Inflammatory macrophage treated with lipopolysaccharide for 1 hour (primary cell): ENCODE results near the gene GGCX.
A peak's percentile ranks its signal among the peaks of the same experiment; 100 is the strongest.
"Not testable (repeated sequence)": the region's sequence is repeated elsewhere in the genome, so short reads cannot be mapped to it uniquely, and the experiment has no call there.

Source experiments
- DNase-seq, 2 donors: peaks; one replicate each; pipeline ENCODE4 v3.0.0-alpha.2; 2020 to 2022

The GGCX gene

DNA sequence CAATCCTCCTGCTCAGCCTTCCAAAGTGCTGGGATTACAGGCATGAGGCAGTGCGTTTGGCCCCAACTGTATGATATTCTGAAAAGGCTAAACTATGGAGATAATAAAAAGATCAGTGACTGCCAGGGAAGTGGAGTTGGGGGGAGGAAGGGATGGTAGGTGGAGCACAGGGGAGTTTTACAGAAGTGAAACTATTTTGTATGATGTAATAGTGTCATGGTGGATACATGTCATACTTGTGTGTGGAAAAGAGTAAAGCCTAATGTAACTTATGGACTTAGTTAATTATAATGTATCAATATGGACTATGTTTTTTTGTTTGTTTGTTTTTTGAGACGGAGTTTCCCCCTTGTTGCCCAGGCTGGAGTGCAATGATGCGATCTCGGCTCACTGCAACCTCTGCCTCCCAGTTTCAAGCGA is 2.9 kb upstream of the GGCX start:
- peak; percentile 85 to 90 for DNase-seq

DNA sequence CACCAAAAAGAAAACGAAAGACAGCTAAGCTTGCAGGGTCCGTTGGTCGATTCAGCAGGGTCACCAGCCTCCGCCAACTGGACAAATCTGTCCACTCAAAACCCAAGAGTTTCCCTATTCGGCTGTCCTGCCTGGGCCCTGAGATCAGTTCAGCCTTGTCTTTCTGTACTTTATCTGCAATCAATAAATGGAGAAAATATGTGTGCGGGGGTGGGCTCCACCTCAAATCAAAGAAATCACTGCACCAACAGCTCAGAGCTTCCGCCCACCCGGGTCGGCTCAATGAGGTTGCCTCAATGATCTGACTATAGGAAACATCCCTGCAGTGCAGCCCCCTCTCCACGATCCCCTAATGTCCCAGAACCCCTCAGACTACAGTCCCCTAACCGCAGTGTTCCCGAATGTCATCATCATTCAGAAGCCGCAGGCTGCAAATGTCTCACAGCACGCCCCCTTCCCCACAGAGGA is 447 bp downstream of the GGCX start:
- no peak for DNase-seq

DNA sequence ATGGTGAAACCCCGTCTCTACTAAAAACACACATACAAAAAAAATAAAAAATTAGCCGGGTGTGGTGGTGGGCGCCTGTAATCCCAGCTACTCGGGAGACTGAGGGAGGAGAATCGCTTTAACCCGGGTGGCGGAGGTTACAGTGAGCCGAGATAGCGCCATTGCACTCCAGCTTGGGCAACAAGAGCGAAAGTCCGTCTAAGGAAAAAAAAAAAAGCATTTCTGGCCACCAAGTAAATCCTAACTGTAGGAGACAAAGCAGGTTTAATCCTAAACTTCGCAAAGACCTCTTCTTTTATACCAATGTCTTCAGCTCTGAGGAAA is 928 bp downstream of the GGCX start:
- not testable (repeated sequence) for DNase-seq

- no peak for DNase-seq
Measured at GRCh38 chr2:85558160-85558559, 3.1 kb downstream of the GGCX start.

- DNase-seq = no peak
Measured at GRCh38 chr2:85557130-85557529, 4.2 kb downstream of the GGCX start.

- DNase-seq = no peak
Measured at GRCh38 chr2:85554980-85555612, 6.2 kb downstream of the GGCX start.

DNA sequence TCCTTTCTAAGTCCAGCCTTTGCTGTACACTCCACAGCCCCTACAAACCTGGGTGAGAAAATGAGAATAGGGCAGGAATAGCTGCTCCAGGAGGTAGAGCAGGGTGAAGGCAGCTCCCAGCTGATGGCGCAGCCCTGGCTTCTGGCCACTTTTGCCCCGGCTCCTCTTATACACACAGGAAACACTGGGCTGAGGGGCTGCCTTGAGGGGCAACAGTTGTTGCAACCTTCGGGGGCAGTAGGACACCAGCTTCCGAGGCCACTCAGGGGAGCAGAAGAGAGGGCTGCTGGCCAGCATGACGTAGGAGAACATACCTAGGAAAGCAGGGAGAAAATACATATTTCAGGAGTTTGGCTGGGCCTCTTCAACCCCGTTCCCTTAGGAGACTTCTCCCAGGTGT is 8.1 kb downstream of the GGCX start:
- DNase-seq = no peak

GRCh38 chr2:85551698-85552678 is 9.3 kb downstream of the GGCX start:
- DNase-seq = peak; percentile 63 to 95

DNA sequence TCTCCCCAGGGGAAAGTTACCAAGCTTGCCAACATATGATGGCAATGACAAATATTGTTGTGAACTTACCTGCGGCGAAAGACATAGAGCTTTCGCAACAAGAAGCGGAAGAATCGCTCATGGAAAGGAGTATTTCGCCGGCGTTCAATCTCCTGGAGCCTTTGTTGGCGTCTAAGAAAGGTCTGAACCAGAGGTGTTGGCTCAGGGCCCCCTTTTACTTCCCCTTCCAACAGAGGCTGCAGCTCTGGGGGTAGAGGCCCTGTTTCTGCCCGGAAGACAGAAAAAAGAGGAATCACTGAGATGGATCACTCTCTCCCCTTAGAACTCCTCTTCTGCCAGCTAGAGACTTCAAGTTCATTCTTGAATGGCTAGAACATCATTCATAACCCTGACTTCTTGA is 10.8 kb downstream of the GGCX start:
- peak in 1 of 2 donors; percentile 40 for DNase-seq

- DNase-seq = no peak
Measured at GRCh38 chr2:85549826-85550225, 11.5 kb downstream of the GGCX start.

DNA sequence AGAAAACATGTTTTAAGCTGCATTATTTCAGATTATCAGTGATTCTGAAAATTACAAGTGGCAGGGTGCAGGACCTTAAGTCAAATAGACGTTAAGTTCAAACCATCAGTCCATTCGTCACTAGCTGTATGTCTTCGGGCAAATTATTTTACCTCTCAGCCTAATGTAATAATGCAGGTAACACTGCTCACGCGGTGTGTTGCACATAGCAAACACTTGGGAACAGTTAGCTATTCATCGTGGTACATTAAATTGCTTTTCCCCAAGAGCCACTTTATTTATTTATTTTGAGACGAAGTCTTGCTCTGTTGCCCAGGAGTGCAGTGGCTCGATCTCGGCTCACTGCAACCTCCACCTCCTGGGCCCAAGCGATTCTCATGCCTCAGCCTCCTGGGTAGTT is 12.2 kb downstream of the GGCX start:
- no peak for DNase-seq

GRCh38 chr2:85548608-85548900 is 12.7 kb downstream of the GGCX start:
- no peak for DNase-seq

GRCh38 chr2:85547859-85548607 is 13.3 kb downstream of the GGCX start:
- no peak for DNase-seq

- DNase-seq = no peak
Measured at GRCh38 chr2:85547089-85547858, 14.0 kb downstream of the GGCX start.

DNA sequence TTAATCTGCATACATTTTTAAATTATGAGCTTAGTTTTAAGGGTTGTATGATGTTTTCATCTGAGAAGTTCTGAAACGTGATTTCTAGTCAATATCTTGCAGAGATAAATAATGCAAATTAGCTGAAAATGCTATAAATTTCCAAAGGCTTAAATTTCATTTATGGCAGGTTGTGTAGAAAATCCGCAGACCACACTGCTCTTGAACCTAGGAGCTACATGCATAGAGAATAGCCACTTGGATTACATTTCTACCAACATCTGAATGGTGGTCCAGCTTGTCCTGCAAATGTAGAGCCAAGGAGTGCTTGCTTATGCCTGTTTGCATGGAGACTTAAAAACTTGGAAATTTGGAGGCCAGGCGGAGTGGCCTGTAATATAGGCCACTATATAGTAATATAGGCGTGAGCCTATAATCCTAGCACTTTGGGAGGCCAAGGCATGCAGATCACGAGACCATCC is 15.5 kb downstream of the GGCX start:
- DNase-seq = no peak

DNA sequence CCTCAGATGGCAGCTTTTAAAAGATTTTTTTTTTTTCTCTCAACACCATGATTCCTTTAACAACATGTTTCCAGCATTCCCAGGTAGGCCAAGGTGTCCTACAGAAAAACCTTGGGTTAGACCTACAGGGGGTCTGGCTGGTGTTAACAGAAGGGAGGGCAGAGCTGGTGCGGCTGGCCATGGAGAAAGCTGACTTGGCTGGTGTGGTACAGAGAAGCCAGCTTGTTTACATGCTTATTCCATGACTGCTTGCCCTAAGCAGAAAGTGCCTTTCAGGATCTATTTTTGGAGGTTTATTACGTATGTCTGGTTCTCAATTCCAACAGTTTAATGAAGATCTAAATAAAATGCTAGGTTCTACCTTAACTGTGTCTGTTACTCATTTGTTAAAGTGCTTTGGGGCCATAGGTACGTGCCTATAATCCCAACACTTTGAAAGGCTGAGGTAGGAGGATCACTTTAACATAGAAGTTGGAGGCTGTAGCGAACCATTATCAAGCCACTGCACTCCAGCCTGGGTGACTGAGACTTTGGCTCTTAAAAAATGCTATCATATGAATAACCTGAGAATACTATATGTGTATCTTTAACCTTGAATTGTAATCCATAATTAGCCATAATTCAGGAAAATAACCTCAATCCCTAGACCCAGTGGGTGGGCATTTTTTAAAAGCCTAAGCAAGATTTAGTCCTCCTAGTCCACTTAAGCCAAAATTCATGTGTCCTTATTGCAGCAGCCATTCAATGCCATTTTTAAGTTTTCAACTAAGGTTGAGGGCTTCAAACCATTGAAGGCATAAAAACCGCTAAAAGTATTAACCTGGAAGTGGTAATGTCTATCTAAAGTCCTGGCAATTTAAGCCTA is 16.1 kb downstream of the GGCX start:
- not testable (repeated sequence) for DNase-seq

DNA sequence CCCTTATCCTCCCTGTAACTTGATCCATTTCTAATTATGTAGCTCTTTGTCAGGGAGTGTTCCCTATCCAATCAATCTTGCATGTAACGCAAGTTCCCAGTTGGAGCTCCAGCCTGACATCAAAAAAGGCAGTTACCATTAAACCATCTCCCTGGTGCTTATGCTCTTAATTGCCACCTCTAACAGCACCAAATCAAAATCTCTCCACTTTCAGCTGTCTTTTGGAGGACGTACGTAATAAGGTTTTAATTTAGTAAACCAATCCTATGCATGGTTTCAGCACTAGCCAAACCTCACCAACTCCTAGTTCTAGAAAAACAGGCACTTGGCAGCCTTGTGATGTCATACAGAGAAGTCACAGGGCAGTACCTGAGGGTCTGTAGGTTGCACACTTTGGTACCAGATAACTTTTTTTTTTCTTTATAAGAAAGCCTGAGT is 17.0 kb downstream of the GGCX start:
- not testable (repeated sequence) for DNase-seq

- no peak for DNase-seq
Measured at GRCh38 chr2:85542777-85543176, 18.5 kb downstream of the GGCX start.

DNA sequence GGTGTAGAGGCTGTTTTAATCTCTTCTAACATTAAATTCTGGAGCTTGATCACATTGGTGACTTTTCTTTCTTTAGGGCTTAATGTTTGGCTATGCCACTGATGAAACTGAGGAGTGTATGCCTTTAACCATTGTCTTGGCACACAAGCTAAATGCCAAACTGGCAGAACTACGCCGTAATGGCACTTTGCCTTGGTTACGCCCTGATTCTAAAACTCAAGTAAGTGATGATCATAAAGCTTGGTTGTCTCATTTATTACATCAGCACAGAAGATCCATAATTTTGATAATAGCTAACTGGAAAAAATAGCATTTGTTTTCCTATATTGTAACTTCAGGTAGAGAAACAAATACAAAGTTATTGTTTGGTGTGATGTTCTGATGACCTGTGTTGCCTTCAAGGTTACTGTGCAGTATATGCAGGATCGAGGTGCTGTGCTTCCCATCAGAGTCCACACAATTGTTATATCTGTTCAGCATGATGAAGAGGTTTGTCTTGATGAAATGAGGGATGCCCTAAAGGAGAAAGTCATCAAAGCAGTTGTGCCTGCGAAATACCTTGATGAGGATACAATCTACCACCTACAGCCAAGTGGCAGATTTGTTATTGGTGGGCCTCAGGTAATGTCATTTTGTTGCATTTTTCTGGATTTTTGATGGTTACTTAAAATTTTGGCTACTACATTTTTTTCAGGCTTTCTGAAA is 19.4 kb downstream of the GGCX start:
- DNase-seq = no peak

GRCh38 chr2:85541262-85541661 is 20.0 kb downstream of the GGCX start:
- no peak for DNase-seq

GRCh38 chr2:85540133-85540648 is 21.1 kb downstream of the GGCX start:
- peak in 1 of 2 donors; percentile 20 for DNase-seq
